Caco-2 (cell line): ENCODE data around the gene SAMM50. TPM values are rescaled to one million over a fixed set of nuclear protein-coding genes. Genes with fewer than 3 reads are reported as not detected.

Experiments used
- BruUV-seq: library from RNA; stranded (reverse); fragments of 400-500 nt; replicated peaks from 2 replicates; lab custom pipeline; 2021; lab: Mats Ljungman, UMichigan
- CTCF ChIA-PET: fragments of 300-600 bp; sonication (Branson Sonifier 250); formaldehyde crosslinking; loops from one replicate; lab custom pipeline; 2022; ENCODE audit warnings: antibody characterized with exemption; lab: Charles Lee
- POLR2A ChIA-PET: fragments of 300-600 bp; sonication (Branson Sonifier 250); formaldehyde crosslinking; loops from one replicate; lab custom pipeline; 2022; ENCODE audit warnings: antibody characterized with exemption; lab: Charles Lee
- DNase-seq, 2 experiments: peaks; one replicate each; pipeline versions ENCODE4 v3.0.0 to v3.0.0-alpha.2; 2020 to 2022
- H3K27me3 ChIP-seq: replicated peaks from 2 replicates; pipeline ENCODE4 v1.6.0; 2011; ENCODE audit warnings: low read length; ENCODE audit not compliant: control insufficient read depth, insufficient read depth
- H3K36me3 ChIP-seq: 2 replicates; pipeline ENCODE4 v1.5.1; 2011; ENCODE audit warnings: low read length; ENCODE audit not compliant: control insufficient read depth, insufficient read depth
- H3K4me1 ChIP-seq: fragments of 250-450 bp; sonication (Bioruptor Pico); 2 replicates; pipeline ENCODE4 v1.5.1; 2020; ENCODE audit warnings: mild to moderate bottlenecking
- H3K4me3 ChIP-seq: 2 replicates; pipeline ENCODE4 v1.5.1; 2011; ENCODE audit warnings: low read depth, mild to moderate bottlenecking, control low read depth, low read length
- H3K9me3 ChIP-seq: fragments of 250-450 bp; sonication (Bioruptor Pico); 2 replicates; pipeline ENCODE4 v1.5.1; 2020; ENCODE audit warnings: mild to moderate bottlenecking, moderate library complexity
- H3K27ac Mint-ChIP-seq: one replicate; pipeline ENCODE4 v1.8.0; 2022; ENCODE audit warnings: mixed read lengths; ENCODE audit not compliant: unreplicated experiment
- H3K27me3 Mint-ChIP-seq: one replicate; pipeline ENCODE4 v1.8.0; 2022; ENCODE audit warnings: mixed read lengths; ENCODE audit not compliant: insufficient read depth, unreplicated experiment
- H3K36me3 Mint-ChIP-seq: one replicate; pipeline ENCODE4 v1.8.0; 2022; ENCODE audit warnings: mild to moderate bottlenecking, mixed read lengths; ENCODE audit not compliant: insufficient read depth, unreplicated experiment
- H3K4me1 Mint-ChIP-seq: one replicate; pipeline ENCODE4 v1.8.0; 2022; ENCODE audit warnings: low read depth, mixed read lengths; ENCODE audit not compliant: unreplicated experiment
- H3K4me3 Mint-ChIP-seq: one replicate; pipeline ENCODE4 v1.8.0; 2022; ENCODE audit warnings: mild to moderate bottlenecking, moderate library complexity, mixed read lengths; ENCODE audit not compliant: unreplicated experiment
- H3K9me3 Mint-ChIP-seq: one replicate; pipeline ENCODE4 v1.8.0; 2022; ENCODE audit warnings: mixed read lengths; ENCODE audit not compliant: unreplicated experiment
- intact Hi-C: fragments of 100-400 bp; cut with micrococcal nuclease; formaldehyde crosslinking; loops from one replicate; pipeline ENCODE4 v1.10.0; 2022; ENCODE audit not compliant: unreplicated experiment
- total RNA-seq: library from RNA; stranded (reverse); gene quantifications from 2 replicates; pipeline ENCODE4 v1.2.3, GENCODE V29; 2022
- TF ChIP-seq, protein P1 (sequence below), 2 experiments: fragments of 200-600 bp in 1 of 2; IDR thresholded peaks; 1 replicate in 1 of 2; 2 replicates in 1 of 2; pipeline versions ENCODE4 v1.5.1 to v1.8.0; 2011 to 2022; ENCODE audit warnings: antibody characterized with exemption in 1 of 2, control low read depth in 1 of 2, inconsistent platforms in 1 of 2, low read depth in 1 of 2, low read length in 1 of 2, mild to moderate bottlenecking in 1 of 2, moderate library complexity in 1 of 2; ENCODE audit not compliant: insufficient read depth in 1 of 2, severe bottlenecking in 1 of 2, unreplicated experiment in 1 of 2

Gene SAMM50
- total RNA-seq, 1 experiment from 2014 or later, result 66.4 TPM

DNA sequence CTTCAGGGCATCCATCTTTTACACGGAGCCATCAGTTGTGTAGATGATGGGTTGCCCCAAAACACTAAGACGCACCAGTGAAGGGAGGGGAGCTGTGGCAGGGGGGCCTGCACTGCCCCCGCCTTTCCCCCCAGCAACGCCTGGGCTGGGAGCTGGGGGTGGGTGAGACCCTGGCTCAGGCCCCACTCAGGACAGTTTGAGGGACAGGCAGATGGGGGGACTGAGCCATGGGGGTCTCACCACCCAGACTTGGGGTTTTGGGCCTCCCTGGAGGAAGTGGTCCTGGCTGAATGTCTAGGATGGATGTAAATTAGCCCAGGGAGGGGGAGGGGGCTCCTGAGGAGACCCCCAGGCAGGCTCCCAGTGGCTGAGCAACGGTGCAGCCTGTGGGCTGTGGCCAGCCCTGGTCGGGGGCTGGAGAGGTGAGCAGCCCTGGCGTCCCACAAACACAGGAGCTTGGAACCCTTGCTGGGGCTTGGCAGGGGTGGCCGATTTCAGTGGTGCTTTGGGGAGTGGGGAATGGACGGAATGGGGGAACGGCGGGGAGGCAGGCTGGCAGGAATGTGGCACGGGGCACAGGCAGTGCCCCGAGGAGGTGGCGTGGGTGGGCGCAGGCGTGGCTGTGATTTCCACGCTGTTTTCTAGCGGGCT, 74.9 kb downstream of the SAMM50 start:
- no TSS peak for BruUV-seq
- CTCF ChIA-PET, result no interaction called here
- H3K9me3 ChIP-seq, result no peaks in the 10 kb centered on the region
- TF ChIP-seq, protein P1, sequence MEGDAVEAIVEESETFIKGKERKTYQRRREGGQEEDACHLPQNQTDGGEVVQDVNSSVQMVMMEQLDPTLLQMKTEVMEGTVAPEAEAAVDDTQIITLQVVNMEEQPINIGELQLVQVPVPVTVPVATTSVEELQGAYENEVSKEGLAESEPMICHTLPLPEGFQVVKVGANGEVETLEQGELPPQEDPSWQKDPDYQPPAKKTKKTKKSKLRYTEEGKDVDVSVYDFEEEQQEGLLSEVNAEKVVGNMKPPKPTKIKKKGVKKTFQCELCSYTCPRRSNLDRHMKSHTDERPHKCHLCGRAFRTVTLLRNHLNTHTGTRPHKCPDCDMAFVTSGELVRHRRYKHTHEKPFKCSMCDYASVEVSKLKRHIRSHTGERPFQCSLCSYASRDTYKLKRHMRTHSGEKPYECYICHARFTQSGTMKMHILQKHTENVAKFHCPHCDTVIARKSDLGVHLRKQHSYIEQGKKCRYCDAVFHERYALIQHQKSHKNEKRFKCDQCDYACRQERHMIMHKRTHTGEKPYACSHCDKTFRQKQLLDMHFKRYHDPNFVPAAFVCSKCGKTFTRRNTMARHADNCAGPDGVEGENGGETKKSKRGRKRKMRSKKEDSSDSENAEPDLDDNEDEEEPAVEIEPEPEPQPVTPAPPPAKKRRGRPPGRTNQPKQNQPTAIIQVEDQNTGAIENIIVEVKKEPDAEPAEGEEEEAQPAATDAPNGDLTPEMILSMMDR (IDR thresholded peaks at IDR 0.05; ENCODE audit: insufficient read depth in 1 of 2, low read depth in 1 of 2, low read length in 1 of 2, severe bottlenecking in 1 of 2, unreplicated experiment in 1 of 2), result no peak
- H3K27me3 ChIP-seq, result no peaks in the 10 kb centered on the region
- Mint-ChIP-seq H3K4me3 (no peak overlapping the region), H3K27me3 (no peaks in the 10 kb centered on the region), H3K36me3 (no peaks in the 10 kb centered on the region), H3K9me3 (no peaks in the 10 kb centered on the region), H3K4me1 (no peaks in the 10 kb centered on the region), H3K27ac (no peak overlapping the region)
- no peak for DNase-seq
- H3K4me1 ChIP-seq, result peaks cover 7% of the 10 kb centered on the region; the same call in 1 of the 2 replicates
- no peak overlapping the region for H3K4me3 ChIP-seq
- no peaks in the 10 kb centered on the region for H3K36me3 ChIP-seq
- POLR2A ChIA-PET, result no interaction called here
- intact Hi-C loops, result no loop called here

DNA sequence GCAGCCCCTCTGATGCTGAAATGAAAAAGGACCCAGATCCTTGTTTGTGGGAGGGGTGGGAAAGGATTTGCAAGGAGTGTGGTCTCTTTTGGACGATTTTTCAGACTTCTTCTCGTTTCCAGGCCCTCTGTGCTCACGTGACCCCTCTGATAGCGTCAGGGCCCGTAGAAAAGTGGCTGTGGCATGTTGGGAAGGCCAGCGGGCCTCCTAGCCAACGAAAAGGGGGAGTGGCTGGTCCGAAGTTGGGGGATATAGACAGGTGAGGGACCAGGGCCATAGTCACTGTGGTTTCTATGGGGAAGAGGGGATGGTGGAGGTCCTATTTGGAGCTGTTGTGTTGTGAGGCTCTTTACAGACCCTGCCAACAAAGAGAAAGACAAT, 75.5 kb downstream of the SAMM50 start:
- H3K27ac Mint-ChIP-seq, result no peak overlapping the region
- DNase-seq, result no peak
- POLR2A ChIA-PET, result no interaction called here
- no peaks in the 10 kb centered on the region for H3K27me3 Mint-ChIP-seq
- no peak overlapping the region for H3K4me3 Mint-ChIP-seq
- intact Hi-C loops, result no loop called here
- no TSS peak for BruUV-seq
- H3K4me1 Mint-ChIP-seq, result no peaks in the 10 kb centered on the region
- H3K9me3 Mint-ChIP-seq, result no peaks in the 10 kb centered on the region
- no peaks in the 10 kb centered on the region for H3K36me3 Mint-ChIP-seq
- no peaks in the 10 kb centered on the region for H3K36me3 ChIP-seq
- H3K4me3 ChIP-seq, result no peak overlapping the region
- no peaks in the 10 kb centered on the region for H3K9me3 ChIP-seq
- H3K4me1 ChIP-seq, result peaks cover 7% of the 10 kb centered on the region; the same call in 1 of the 2 replicates
- no peaks in the 10 kb centered on the region for H3K27me3 ChIP-seq
- TF ChIP-seq, protein P1 (IDR thresholded peaks at IDR 0.05; ENCODE audit: insufficient read depth in 1 of 2, low read depth in 1 of 2, low read length in 1 of 2, severe bottlenecking in 1 of 2, unreplicated experiment in 1 of 2), result no peak
- CTCF ChIA-PET, result no interaction called here

DNA sequence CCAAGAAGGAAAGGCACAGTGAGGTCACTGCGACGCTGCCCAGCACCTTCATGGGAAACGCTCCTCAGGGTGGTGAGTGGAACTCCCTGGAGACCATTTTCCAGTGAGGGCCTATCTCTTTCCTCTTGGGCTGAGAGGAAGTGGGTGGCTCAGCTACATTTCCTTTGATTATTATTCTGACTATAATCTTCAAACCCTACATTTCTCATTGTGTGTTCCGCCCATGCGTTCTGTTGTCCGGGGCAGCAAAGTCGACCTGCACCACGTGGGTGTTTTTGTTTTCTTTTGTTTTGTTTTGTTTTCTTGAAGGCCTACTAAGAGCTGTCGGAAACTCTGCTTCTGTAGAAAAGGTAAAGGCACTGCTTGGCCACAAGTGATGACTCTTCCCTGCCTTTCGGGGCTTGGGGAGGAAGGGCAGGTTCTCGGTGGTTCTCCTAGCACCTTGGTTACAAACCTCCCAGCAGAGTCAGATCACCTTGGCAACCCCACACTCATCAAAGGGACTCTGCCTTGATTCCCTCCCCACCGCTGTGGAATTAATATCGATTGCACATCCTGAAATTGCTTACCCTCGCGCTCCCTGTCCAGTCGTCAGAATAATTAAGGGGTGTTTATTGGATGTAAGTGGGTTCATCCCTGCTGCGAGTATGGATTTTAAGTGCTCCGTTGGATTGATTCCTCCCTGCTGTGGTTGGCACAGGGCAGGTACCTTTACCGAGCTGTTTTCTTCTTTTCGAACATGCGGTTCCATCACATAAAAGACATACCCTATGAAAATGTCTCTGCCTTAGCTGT, 76.1 kb downstream of the SAMM50 start:
- ChIA-PET POLR2A (no interaction called here), CTCF (no interaction called here)
- Mint-ChIP-seq H3K4me1 (no peaks in the 10 kb centered on the region), H3K4me3 (no peak overlapping the region), H3K27ac (no peak overlapping the region), H3K27me3 (no peaks in the 10 kb centered on the region), H3K9me3 (no peaks in the 10 kb centered on the region), H3K36me3 (no peaks in the 10 kb centered on the region)
- Histone ChIP-seq H3K27me3 (no peaks in the 10 kb centered on the region), H3K9me3 (no peaks in the 10 kb centered on the region), H3K4me3 (no peak overlapping the region), H3K36me3 (no peaks in the 10 kb centered on the region), H3K4me1 (peaks cover 7% of the 10 kb centered on the region; the same call in 1 of the 2 replicates)
- intact Hi-C loops, result no loop called here
- BruUV-seq, result no TSS peak
- TF ChIP-seq, protein P1 (IDR thresholded peaks at IDR 0.05; ENCODE audit: insufficient read depth in 1 of 2, low read depth in 1 of 2, low read length in 1 of 2, severe bottlenecking in 1 of 2, unreplicated experiment in 1 of 2), result no peak
- no peak for DNase-seq
